ENCODE data around the gene ACD. TPM values are rescaled to one million over a fixed set of nuclear protein-coding genes. Genes with fewer than 3 reads are reported as not detected.
"Not testable (repeated sequence)": the region's sequence is repeated elsewhere in the genome, so short reads cannot be mapped to it uniquely, and the experiment has no call there.

ACD gene
- 76.5 TPM for polyA plus RNA-seq (2012; ENCODE audit: insufficient read depth, insufficient read length)

- DNase-seq (ENCODE audit: low read depth, low spot score) = peak; percentile 81
Observed at GRCh38 chr16:67659675-67660563, at the start of gene ACD. Gene ACD, minus strand, starts transcription at chr16:67660260. Its CDS starts 40 bp downstream, at chr16:67660220.

GRCh38 chr16:67709050-67709449 is 49.0 kb upstream of the ACD start:
- DNase-seq (ENCODE audit: low read depth, low spot score) = no peak
- H3K4me3 ChIP-seq (ENCODE audit: low read length) = no peak overlapping the region

More at GRCh38 chr16:67659675-67660563, at the start of gene ACD:
- H3K4me3 ChIP-seq (ENCODE audit: low read length) = peak within 1 kb of the TSS; percentile 99

- no peak for DNase-seq (ENCODE audit: low read depth, low spot score)
Observed at GRCh38 chr16:67708368-67708771, 48.3 kb upstream of the ACD start.

GRCh38 chr16:67707790-67708189 is 47.7 kb upstream of the ACD start:
- no peak overlapping the region for H3K4me3 ChIP-seq (ENCODE audit: low read length)
- DNase-seq (ENCODE audit: low read depth, low spot score) = no peak

More at GRCh38 chr16:67708368-67708771, 48.3 kb upstream of the ACD start:
- H3K4me3 ChIP-seq (ENCODE audit: low read length) = no peak overlapping the region

- H3K4me3 ChIP-seq (ENCODE audit: low read length) = no peak overlapping the region
- DNase-seq (ENCODE audit: low read depth, low spot score) = no peak
Observed at GRCh38 chr16:67707210-67707609, 47.1 kb upstream of the ACD start.

- DNase-seq (ENCODE audit: low read depth, low spot score) = no peak
- H3K4me3 ChIP-seq (ENCODE audit: low read length) = no peak overlapping the region
Observed at GRCh38 chr16:67704110-67704509, 44.0 kb upstream of the ACD start.

GRCh38 chr16:67703626-67704025 is 43.6 kb upstream of the ACD start:
- DNase-seq (ENCODE audit: low read depth, low spot score) = peak; percentile 41
- H3K4me3 ChIP-seq (ENCODE audit: low read length) = no peak overlapping the region

- H3K4me3 ChIP-seq (ENCODE audit: low read length) = no peak overlapping the region
- no peak for DNase-seq (ENCODE audit: low read depth, low spot score)
Observed at GRCh38 chr16:67702130-67702529, 42.1 kb upstream of the ACD start.

- no peak overlapping the region for H3K4me3 ChIP-seq (ENCODE audit: low read length)
- DNase-seq (ENCODE audit: low read depth, low spot score) = no peak
Observed at GRCh38 chr16:67701420-67701819, 41.4 kb upstream of the ACD start.

- DNase-seq (ENCODE audit: low read depth, low spot score) = no peak
- H3K4me3 ChIP-seq (ENCODE audit: low read length) = no peak overlapping the region
Observed at GRCh38 chr16:67699265-67699664, 39.2 kb upstream of the ACD start.

GRCh38 chr16:67697422-67698185 is 37.5 kb upstream of the ACD start:
- no peak for DNase-seq (ENCODE audit: low read depth, low spot score)
- no peak overlapping the region for H3K4me3 ChIP-seq (ENCODE audit: low read length)

- no peak overlapping the region for H3K4me3 ChIP-seq (ENCODE audit: low read length)
- DNase-seq (ENCODE audit: low read depth, low spot score) = no peak
Observed at GRCh38 chr16:67694611-67695010, 34.6 kb upstream of the ACD start.

GRCh38 chr16:67693517-67694285 is 33.6 kb upstream of the ACD start:
- H3K4me3 ChIP-seq (ENCODE audit: low read length) = not testable (repeated sequence)

GRCh38 chr16:67685388-67686112 is 25.5 kb upstream of the ACD start:
- no peak for DNase-seq (ENCODE audit: low read depth, low spot score)
- H3K4me3 ChIP-seq (ENCODE audit: low read length) = no peak overlapping the region

More at GRCh38 chr16:67693517-67694285, 33.6 kb upstream of the ACD start:
- not testable (repeated sequence) for DNase-seq (ENCODE audit: low read depth, low spot score)

GRCh38 chr16:67683767-67684166 is 23.7 kb upstream of the ACD start:
- no peak overlapping the region for H3K4me3 ChIP-seq (ENCODE audit: low read length)
- no peak for DNase-seq (ENCODE audit: low read depth, low spot score)

- no peak overlapping the region for H3K4me3 ChIP-seq (ENCODE audit: low read length)
- DNase-seq (ENCODE audit: low read depth, low spot score) = no peak
Observed at GRCh38 chr16:67679935-67680897, 20.2 kb upstream of the ACD start.

GRCh38 chr16:67678354-67679023 is 18.4 kb upstream of the ACD start:
- DNase-seq (ENCODE audit: low read depth, low spot score) = no peak

More at GRCh38 chr16:67678354-67679023, 18.4 kb upstream of the ACD start:
- no peak overlapping the region for H3K4me3 ChIP-seq (ENCODE audit: low read length)
